Chondrocyte (in vitro differentiated cells): ENCODE results near the gene ERI3. TPM values are rescaled to one million over a fixed set of nuclear protein-coding genes. Genes with fewer than 3 reads are reported as not detected.

ENCODE experiments used
- DNase-seq: peaks from one replicate; pipeline ENCODE4 v3.0.0; 2021; ENCODE audit warnings: mixed read lengths, low spot score
- H3K27ac Mint-ChIP-seq: one replicate; pipeline ENCODE4 v1.8.0; 2021; ENCODE audit warnings: mild to moderate bottlenecking, moderate library complexity, mixed read lengths; ENCODE audit not compliant: unreplicated experiment
- H3K27me3 Mint-ChIP-seq: 2 replicates; pipeline ENCODE4 v1.8.0; 2021; ENCODE audit warnings: low read depth, mixed read lengths
- H3K36me3 Mint-ChIP-seq: 2 replicates; pipeline ENCODE4 v1.8.0; 2021; ENCODE audit warnings: low read depth, mixed read lengths
- H3K4me1 Mint-ChIP-seq: 2 replicates; pipeline ENCODE4 v1.8.0; 2021; ENCODE audit warnings: low read depth, mild to moderate bottlenecking, mixed read lengths
- H3K4me3 Mint-ChIP-seq: one replicate; pipeline ENCODE4 v1.8.0; 2021; ENCODE audit warnings: mild to moderate bottlenecking, moderate library complexity, mixed read lengths; ENCODE audit not compliant: unreplicated experiment
- H3K9me3 Mint-ChIP-seq: 2 replicates; pipeline ENCODE4 v1.8.0; 2021; ENCODE audit warnings: low read depth, mixed read lengths
- CTCF ChIP-seq: fragments of 200-600 bp; sonication (generic); IDR thresholded peaks from 2 replicates; pipeline ENCODE4 v1.5.0; 2021; ENCODE audit warnings: antibody characterized with exemption, mild to moderate bottlenecking, moderate library complexity
- total RNA-seq: library from RNA; stranded (reverse); gene quantifications from 3 replicates; pipeline ENCODE4 v1.2.1, GENCODE V29; 2021

The ERI3 gene
- total RNA-seq, 1 donor from 2014 or later = 46.0 TPM

GRCh38 chr1:44246806-44247205 is 108.3 kb downstream of the ERI3 start:
- no peak for TF ChIP-seq CTCF
- H3K27me3 Mint-ChIP-seq = no peaks in the 10 kb centered on the region
- peaks cover 3% of the 10 kb centered on the region for H3K36me3 Mint-ChIP-seq
- H3K4me1 Mint-ChIP-seq = peaks cover under 1% of the 10 kb centered on the region
- no peak overlapping the region for H3K4me3 Mint-ChIP-seq
- no peak for DNase-seq
- no peak overlapping the region for H3K27ac Mint-ChIP-seq
- H3K9me3 Mint-ChIP-seq = no peaks in the 10 kb centered on the region

GRCh38 chr1:44244986-44245385 is 110.1 kb downstream of the ERI3 start:
- H3K27ac Mint-ChIP-seq = no peak overlapping the region
- peaks cover 17% of the 10 kb centered on the region for H3K4me1 Mint-ChIP-seq
- H3K27me3 Mint-ChIP-seq = no peaks in the 10 kb centered on the region
- no peaks in the 10 kb centered on the region for H3K9me3 Mint-ChIP-seq
- no peak overlapping the region for H3K4me3 Mint-ChIP-seq
- no peak for DNase-seq
- peaks cover 1% of the 10 kb centered on the region for H3K36me3 Mint-ChIP-seq
- no peak for TF ChIP-seq CTCF

GRCh38 chr1:44243782-44244495 is 111.1 kb downstream of the ERI3 start:
- no peak for TF ChIP-seq CTCF
- Mint-ChIP-seq H3K27me3 (no peaks in the 10 kb centered on the region), H3K4me1 (peaks cover 28% of the 10 kb centered on the region), H3K9me3 (no peaks in the 10 kb centered on the region), H3K4me3 (no peak overlapping the region), H3K27ac (no peak overlapping the region), H3K36me3 (peaks cover 1% of the 10 kb centered on the region)
- DNase-seq = no peak

GRCh38 chr1:44242746-44243145 is 112.3 kb downstream of the ERI3 start:
- Mint-ChIP-seq H3K4me1 (peaks cover 28% of the 10 kb centered on the region), H3K4me3 (no peak overlapping the region), H3K36me3 (peaks cover 1% of the 10 kb centered on the region), H3K9me3 (no peaks in the 10 kb centered on the region), H3K27me3 (no peaks in the 10 kb centered on the region), H3K27ac (no peak overlapping the region)
- TF ChIP-seq CTCF = no peak
- DNase-seq = no peak

- Mint-ChIP-seq H3K9me3 (no peaks in the 10 kb centered on the region), H3K36me3 (peaks cover 1% of the 10 kb centered on the region), H3K27ac (peak overlapping the region; percentile 88), H3K4me1 (peaks cover 28% of the 10 kb centered on the region), H3K4me3 (no peak overlapping the region), H3K27me3 (no peaks in the 10 kb centered on the region)
- TF ChIP-seq CTCF = no peak
- DNase-seq = no peak
These were observed 114.0 kb downstream of the ERI3 start for GRCh38 chr1:44240802-44241671.
